LoVo (cell line): Measurements from ENCODE around the gene GTF3C5.
"Not testable (repeated sequence)": the region's sequence is repeated elsewhere in the genome, so short reads cannot be mapped to it uniquely, and the experiment has no call there.

Experiments used
- DNase-seq: peaks from one replicate; pipeline ENCODE4 v3.0.0-alpha.2; 2016; ENCODE audit warnings: low spot score

Gene GTF3C5

GRCh38 chr9:133031130-133031422, 279 bp downstream of the GTF3C5 start:
- DNase-seq: no peak

DNA sequence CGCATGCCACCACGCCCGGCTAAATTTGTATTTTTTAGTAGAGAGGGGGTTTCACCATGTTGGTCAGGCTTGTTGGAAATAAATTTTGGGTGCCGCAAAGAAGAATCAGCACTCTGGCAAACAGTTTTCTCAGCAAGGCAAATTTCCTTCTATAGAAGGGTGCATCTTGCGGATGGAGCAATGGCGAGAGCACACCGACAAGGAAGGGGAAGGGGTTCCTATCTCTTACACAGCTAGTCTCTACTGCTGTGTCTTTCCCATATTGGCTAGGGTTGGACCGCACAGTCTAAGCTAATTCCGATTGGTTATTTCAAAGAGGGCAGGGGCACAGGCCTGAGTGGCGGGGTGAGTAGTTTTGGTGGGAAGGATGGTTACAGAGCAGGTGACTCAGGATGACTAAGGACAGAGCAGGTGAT, 707 bp downstream of the GTF3C5 start:
- DNase-seq: no peak

DNA sequence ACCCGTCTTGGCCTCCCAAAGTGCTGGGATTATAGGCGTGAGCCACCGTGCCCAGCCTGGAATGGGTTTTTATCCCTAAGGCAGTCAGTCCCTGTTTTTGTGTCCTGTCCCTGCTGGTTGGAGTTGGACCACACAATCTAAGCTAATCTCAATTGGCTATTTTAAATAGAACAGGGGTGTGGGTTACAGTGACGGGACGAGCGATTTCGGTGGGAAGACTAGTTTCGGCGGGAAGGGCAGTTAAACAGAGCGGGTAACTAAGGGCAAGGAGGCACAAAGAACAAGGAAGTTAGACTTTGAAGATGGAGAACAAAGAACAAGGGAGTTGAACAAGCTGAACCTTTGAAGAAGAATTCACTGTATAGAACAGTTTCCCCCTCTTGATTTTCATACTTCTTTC, 1.4 kb downstream of the GTF3C5 start:
- DNase-seq: no peak

DNA sequence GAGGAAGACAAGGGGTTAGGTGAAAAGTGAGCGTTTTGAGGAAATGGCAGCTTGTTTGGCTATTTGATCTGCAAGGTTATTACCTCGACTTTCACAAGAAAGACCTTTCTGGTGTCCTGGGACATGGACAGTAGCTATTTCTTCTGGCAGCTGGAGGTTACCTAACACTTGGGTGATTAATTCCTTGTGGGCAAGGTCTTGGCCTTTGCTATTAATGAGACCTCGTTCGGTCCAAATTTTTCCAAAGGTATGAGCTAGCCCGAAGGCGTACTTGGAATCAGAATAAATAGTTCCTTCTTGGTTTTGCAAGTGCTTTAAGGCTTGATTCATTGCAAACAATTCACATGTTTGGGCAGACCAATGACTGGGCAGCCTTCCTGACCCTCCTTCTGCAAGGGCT, 4.9 kb downstream of the GTF3C5 start:
- no peak for DNase-seq

- DNase-seq: no peak
Observed at GRCh38 chr9:133037775-133038515, 7.1 kb downstream of the GTF3C5 start.

DNA sequence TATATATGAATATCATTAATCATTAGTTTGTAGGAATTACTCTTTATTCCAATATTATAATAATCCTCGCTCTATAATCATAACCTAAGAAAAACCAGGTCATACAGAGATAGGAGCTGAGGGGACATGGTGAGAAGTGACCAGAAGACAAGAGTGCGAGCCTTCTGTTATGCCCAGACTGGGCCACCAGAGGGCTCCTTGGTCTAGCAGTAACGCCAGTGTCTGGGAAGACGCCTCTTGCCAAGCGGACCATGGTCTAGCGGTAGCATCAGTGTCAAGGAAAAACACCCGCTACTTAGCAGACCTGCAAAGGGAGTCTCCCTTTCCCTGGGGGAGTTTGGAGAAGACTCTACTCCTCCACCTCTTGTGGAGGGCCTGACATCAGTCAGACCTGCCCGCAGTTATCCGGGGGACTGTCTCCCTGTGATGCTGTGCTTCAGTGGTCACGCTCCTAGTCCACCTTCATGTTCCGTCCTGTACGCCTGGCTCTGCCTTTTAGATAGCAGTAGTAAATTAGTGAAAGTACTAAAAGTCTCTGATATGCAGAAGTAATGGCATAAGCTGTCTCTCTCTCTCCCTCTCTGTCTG, 10.2 kb downstream of the GTF3C5 start:
- not testable (repeated sequence) for DNase-seq

DNA sequence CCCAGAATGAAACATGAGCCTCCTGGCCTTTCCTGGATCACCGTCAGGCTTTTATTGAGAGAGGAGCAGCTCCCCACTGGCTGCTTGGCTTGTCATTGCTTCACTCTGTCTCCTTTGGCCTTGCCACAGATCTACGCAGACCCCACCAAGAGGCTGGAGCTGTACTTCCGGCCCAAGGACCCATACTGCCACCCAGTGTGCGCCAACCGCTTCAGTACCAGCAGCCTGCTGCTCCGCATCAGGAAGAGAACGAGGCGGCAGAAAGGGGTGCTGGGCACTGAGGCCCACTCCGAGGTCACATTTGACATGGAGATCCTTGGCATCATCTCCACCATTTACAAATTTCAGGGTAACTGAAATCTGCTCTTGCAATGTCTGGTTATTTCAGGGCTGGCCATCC, 11.2 kb downstream of the GTF3C5 start:
- no peak for DNase-seq

DNA sequence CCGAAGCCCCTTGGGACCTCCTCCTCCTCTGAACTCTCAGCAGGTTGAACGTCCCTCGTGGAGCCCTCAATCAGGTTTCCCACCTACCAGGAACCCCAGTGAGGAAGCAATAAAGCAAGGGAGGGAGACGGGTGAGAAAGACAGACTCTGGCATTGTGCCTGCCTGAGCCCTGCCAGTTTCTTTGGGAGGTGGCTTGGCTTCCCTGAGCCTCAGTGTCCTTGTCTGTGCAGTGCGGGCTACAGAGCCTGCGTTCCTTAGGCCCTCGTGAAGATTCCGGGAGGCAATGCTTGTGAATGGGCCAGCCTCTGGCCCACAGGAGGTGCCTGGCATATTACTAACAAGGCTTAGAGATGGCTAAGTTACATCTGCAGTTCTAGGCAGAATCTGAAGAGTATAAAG, 11.9 kb downstream of the GTF3C5 start:
- DNase-seq: no peak

DNA sequence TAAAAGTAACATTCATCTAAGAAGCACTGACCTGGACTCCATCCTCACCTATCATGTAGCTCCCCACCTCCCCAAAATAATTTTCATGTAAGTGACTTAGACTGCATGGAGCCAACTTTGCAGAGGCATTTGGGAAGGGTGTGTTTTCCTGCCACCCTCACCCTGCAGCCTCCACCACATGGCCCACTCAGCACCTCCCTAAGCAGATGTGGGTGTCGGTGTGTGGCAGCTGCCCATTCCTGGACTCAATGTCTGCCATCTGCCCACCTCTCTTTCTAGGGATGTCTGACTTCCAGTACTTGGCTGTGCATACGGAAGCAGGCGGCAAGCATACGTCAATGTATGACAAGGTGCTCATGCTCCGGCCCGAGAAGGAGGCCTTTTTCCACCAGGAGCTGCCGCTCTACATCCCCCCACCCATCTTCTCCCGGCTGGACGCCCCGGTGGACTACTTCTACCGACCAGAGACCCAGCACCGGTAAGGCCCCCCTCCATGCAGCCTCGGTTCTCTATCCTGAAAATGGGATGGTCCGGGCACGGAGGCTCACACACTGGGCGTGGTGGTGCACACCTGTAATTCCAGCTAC, 12.7 kb downstream of the GTF3C5 start:
- no peak for DNase-seq

GRCh38 chr9:133044125-133044524, 13.3 kb downstream of the GTF3C5 start:
- DNase-seq: no peak

GRCh38 chr9:133044661-133045060, 13.9 kb downstream of the GTF3C5 start:
- DNase-seq: no peak

- no peak for DNase-seq
Observed at GRCh38 chr9:133045132-133045531, 14.3 kb downstream of the GTF3C5 start.

DNA sequence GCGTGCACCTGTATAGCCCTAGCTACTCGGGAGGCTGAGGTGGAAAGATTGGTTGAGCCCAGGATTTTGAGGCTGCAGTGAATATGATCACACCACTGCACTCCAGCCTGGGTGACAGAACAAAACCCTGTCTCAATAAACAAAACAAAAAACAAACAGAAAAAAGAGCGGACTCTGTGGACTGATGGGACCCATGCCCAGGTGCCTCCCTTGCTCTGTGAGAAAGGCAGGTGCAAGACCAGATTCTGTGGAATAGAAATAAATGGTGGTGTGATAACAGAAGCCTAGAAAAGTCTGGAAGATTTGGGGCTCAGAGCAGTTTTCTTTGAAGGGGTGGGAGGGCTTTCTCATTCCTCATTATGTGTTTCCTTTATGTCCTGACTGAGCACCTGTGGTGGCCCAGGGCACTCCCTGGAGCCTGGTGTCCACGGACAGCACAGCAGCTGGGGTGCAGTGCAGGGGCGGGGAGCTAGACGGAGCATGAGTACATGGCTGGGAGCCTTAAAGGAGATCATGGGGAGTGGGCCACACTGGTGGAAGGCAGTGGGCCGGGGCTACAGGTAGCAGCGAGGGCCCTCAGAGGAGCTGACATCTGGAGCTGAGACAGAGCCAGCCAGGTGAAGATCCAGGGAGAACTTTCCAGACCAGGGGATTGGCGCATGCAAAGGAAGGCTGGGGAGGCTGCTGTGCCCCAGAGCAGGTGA, 15.6 kb downstream of the GTF3C5 start:
- no peak for DNase-seq

DNA sequence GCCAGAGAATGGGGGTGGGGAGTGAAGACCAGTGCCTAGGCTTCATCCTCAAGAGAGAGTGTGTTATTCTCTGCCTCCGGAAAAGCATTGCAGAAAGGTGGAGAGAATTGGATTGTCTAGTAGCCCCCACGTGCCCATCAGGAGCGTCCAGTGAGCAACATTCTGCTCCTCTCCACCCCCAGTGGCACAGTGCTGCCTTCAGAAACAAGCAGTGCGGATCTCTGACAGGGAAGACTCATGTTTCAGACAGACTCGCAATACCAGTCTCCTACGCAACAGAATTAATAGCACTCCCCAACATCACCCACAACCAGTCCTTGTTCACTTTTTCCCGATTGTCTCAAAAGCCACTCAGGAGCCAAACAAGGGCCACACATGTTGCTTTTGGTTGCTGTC, 16.1 kb downstream of the GTF3C5 start:
- no peak for DNase-seq

- no peak for DNase-seq
Observed at GRCh38 chr9:133048595-133048994, 17.8 kb downstream of the GTF3C5 start.

- DNase-seq: no peak
Observed at GRCh38 chr9:133049043-133049442, 18.2 kb downstream of the GTF3C5 start.

DNA sequence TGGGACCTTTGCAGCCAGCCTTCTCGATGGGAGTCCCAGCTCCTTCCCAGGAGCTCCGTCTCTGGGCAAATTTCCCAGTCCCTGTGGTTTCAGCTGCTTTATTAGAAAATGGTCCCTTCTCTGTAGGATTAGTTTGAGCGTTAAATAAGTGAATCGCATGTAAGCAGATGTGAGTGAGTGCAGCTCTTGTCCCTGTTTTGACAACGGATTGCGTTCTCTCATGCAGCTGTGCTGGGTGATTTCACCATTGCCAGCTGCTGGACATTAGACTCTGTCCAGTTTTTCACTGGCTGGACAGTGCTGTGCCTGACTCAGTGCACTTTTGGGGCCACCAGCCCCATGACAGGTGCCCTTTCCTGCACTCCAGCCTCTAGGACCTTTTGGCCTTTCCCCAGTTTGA, 19.3 kb downstream of the GTF3C5 start:
- DNase-seq: no peak

- no peak for DNase-seq
Observed at GRCh38 chr9:133050781-133051180, 20.0 kb downstream of the GTF3C5 start.

- no peak for DNase-seq
Observed at GRCh38 chr9:133051281-133051900, 20.6 kb downstream of the GTF3C5 start.

DNA sequence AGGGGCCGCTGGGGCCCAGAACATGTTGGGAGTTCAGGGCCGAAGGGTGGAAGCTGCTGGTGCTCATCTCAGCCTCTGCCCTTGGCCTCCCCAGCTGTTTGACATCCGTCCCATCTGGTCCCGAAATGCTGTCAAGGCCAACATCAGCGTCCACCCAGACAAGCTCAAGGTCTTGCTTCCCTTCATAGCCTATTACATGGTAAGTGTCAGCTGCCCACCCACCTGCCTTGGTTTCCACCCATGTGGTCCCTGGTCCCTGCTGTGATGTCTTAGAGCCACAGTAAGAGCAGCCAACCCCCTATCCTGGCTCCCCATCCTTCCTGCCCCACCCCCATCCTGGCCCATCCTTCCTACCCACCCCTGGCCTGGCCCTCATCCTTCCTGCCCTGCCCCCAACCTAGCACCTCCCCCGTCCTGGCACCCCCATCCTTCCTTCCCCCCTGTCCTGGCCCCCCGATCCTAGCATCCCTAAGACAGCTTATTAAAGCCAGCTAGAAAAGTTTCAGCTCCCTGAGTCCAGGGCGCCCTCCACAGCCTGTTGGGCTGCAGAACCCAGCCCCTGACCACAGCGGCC, 21.3 kb downstream of the GTF3C5 start:
- no peak for DNase-seq

GRCh38 chr9:133054194-133054890, 23.5 kb downstream of the GTF3C5 start:
- no peak for DNase-seq

DNA sequence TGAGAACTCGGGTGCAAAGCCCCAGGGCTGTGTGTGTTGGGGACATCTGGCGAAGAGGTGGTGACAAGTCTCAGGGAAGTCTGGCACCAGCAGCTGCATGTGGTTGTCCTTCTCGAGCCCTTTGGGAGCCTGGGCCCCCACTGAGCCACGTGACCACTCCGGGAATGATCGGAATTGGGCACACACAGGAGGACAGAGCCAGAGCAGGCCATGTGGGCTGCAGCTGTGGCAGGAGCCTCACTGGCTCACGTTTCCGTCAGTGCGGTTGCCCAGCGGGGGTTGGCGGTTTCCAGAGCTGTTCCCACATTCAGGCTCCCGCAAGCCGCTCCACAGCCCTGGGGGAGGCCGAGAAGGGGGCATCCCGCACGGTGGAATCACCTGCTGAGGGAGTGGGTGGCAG, 24.2 kb downstream of the GTF3C5 start:
- DNase-seq: no peak
